ENCODE results near the gene RNPEPL1.
A peak's percentile ranks its signal among the peaks of the same experiment; 100 is the strongest.

RNPEPL1 gene

DNA sequence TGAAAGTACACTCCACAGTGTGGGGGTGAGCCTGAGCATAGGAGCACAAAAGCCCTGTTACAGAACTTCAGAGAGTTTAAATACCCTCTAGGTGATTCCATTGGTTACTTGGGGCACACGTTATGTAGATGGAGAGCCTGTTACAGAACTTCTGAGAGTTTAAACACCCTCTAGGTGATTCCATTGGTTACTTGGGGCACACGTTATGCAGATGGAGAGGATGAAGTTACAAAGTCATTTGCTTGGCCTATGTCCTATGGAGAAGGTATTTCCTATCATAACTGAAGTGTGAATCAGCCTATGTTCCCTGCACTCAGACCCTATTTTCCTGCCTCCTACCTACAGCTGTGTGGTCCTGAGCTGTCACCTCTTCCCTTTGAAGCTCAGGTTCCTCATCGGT, 14.5 kb downstream of the RNPEPL1 start:
- no peak overlapping the region for H2AFZ ChIP-seq (ENCODE audit: low read depth)
- peaks cover 31% of the 10 kb centered on the region for H3K79me2 ChIP-seq (ENCODE audit: insufficient read depth, low read depth)
- peaks cover 72% of the 10 kb centered on the region for H3K4me1 ChIP-seq (ENCODE audit: low read depth, poor library complexity, severe bottlenecking)
- no peak for TF ChIP-seq CTCF (conservative IDR thresholded peaks at IDR 0.05; ENCODE audit: low read depth, low read length)
- H4K20me1 ChIP-seq (ENCODE audit: insufficient read depth): no peaks in the 10 kb centered on the region
- no peak overlapping the region for H3K4me3 ChIP-seq (IDR thresholded peaks at IDR 0.05; ENCODE audit: insufficient read depth, low read depth, low read length)
- peak overlapping the region; percentile 70; the same call in 1 of the 2 replicates for H3K4me2 ChIP-seq
- no peaks in the 10 kb centered on the region for H3K36me3 ChIP-seq (ENCODE audit: insufficient read depth)
- no peaks in the 10 kb centered on the region for H3K27me3 ChIP-seq (ENCODE audit: insufficient read depth, low read depth)
- H3K27ac ChIP-seq: no peak overlapping the region
- H3K9ac ChIP-seq: no peak overlapping the region

- H4K20me1 ChIP-seq (ENCODE audit: insufficient read depth): no peaks in the 10 kb centered on the region
- no peak for TF ChIP-seq CTCF (conservative IDR thresholded peaks at IDR 0.05; ENCODE audit: low read depth, low read length)
- H3K4me2 ChIP-seq: peak overlapping the region; percentile 70
- H3K9ac ChIP-seq: peak overlapping the region; percentile 51; the same call in 1 of the 2 replicates
- H3K4me3 ChIP-seq (IDR thresholded peaks at IDR 0.05; ENCODE audit: insufficient read depth, low read depth, low read length): no peak overlapping the region
- H3K79me2 ChIP-seq (ENCODE audit: insufficient read depth, low read depth): peaks cover 41% of the 10 kb centered on the region
- H3K36me3 ChIP-seq (ENCODE audit: insufficient read depth): no peaks in the 10 kb centered on the region
- H3K4me1 ChIP-seq (ENCODE audit: low read depth, poor library complexity, severe bottlenecking): peaks cover 70% of the 10 kb centered on the region
- H3K27ac ChIP-seq: peak overlapping the region; percentile 86
- no peak overlapping the region for H2AFZ ChIP-seq (ENCODE audit: low read depth)
- H3K27me3 ChIP-seq (ENCODE audit: insufficient read depth, low read depth): no peaks in the 10 kb centered on the region
These were observed 15.5 kb downstream of the RNPEPL1 start for GRCh38 chr2:240583774-240584173.

DNA sequence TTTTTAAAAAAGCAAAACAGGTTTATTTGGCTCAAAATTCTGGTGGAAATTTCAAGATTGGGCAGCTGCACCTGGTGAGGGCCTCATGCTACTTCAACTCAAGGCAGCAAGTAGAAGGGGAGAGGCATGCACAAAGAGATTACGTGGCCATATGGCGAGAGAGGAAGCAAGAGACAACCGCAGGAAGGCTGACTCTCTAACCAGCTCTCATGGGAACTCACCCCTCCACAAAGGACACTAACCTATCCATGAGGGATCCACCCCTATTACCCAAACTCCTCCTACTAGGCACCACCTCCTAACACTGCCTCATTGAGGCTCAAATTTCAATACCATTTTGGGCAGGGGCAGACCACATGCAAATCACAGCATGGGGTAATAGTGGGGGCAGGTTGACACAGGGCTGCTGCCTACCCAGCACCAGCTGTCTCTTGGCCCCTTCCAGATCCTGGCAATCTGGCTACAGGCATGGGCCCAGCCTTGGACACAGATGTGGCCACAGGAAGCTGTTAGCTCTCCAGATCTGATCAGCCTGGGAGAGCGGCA, 16.3 kb downstream of the RNPEPL1 start:
- no peak overlapping the region for H2AFZ ChIP-seq (ENCODE audit: low read depth)
- no peak for TF ChIP-seq CTCF (conservative IDR thresholded peaks at IDR 0.05; ENCODE audit: low read depth, low read length)
- H3K4me3 ChIP-seq (IDR thresholded peaks at IDR 0.05; ENCODE audit: insufficient read depth, low read depth, low read length): no peak overlapping the region
- H3K27ac ChIP-seq: peak overlapping the region; percentile 86
- no peaks in the 10 kb centered on the region for H3K36me3 ChIP-seq (ENCODE audit: insufficient read depth)
- H3K4me1 ChIP-seq (ENCODE audit: low read depth, poor library complexity, severe bottlenecking): peaks cover 62% of the 10 kb centered on the region
- no peaks in the 10 kb centered on the region for H3K27me3 ChIP-seq (ENCODE audit: insufficient read depth, low read depth)
- H3K4me2 ChIP-seq: peak overlapping the region; percentile 70
- peaks cover 48% of the 10 kb centered on the region for H3K79me2 ChIP-seq (ENCODE audit: insufficient read depth, low read depth)
- H3K9ac ChIP-seq: peak overlapping the region; percentile 86; the same call in 1 of the 2 replicates
- H4K20me1 ChIP-seq (ENCODE audit: insufficient read depth): no peaks in the 10 kb centered on the region

DNA sequence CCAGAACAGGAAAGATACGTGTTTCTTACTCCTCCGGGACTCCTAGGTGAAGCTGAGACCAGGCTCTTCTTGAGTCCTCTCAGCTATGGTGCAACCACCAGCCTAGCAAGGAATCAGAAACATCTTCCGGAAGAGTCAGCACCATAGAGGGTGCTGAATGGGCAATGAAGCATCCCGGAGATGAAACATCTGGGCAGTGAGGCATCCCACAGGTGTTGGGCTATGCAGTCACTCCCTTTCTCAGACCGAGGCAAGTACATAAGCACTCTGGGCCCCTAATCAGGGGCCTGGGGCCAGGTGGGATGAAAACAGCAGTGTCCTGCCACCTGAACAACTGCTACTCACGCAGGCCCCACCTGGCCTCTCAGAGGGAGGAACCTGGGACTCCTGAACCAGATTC, 16.8 kb downstream of the RNPEPL1 start:
- Histone ChIP-seq H3K4me2 (peak overlapping the region; percentile 70), H2AFZ (ENCODE audit: low read depth) (no peak overlapping the region), H3K9ac (peak overlapping the region; percentile 86; the same call in 1 of the 2 replicates), H3K27ac (peak overlapping the region; percentile 86), H3K79me2 (ENCODE audit: insufficient read depth, low read depth) (peaks cover 53% of the 10 kb centered on the region), H4K20me1 (ENCODE audit: insufficient read depth) (no peaks in the 10 kb centered on the region), H3K4me1 (ENCODE audit: low read depth, poor library complexity, severe bottlenecking) (peaks cover 56% of the 10 kb centered on the region), H3K36me3 (ENCODE audit: insufficient read depth) (no peaks in the 10 kb centered on the region), H3K27me3 (ENCODE audit: insufficient read depth, low read depth) (no peaks in the 10 kb centered on the region), H3K4me3 (IDR thresholded peaks at IDR 0.05; ENCODE audit: insufficient read depth, low read depth, low read length) (no peak overlapping the region)
- TF ChIP-seq CTCF (conservative IDR thresholded peaks at IDR 0.05; ENCODE audit: low read depth, low read length): no peak
